Measurements from ENCODE around the gene C1QA.

The C1QA gene

DNA sequence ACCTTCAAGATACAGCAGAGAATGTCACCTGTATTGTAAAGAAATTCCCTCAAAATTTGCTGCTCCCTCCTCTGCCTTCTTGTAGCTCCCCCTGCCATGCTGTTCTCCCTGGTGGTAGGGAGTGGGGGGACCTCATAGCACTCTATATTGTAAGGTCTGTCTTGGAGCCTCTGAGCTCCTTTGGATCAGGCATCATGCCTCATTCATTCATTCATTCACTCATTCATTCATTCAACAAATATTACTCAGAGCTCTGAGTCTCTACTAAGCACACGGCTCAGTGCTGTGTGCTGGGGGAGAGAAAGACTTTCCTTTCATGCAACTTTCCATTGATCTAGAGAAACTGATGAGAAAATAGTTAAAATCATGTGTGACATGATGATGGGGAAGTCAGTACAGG, 47.1 kb downstream of the C1QA start:
- H3K4me3 ChIP-seq (ENCODE audit: insufficient read depth, low read depth, low read length, poor library complexity, severe bottlenecking), result no peak overlapping the region
- H3K4me1 ChIP-seq (ENCODE audit: control insufficient read depth, insufficient read depth, low read length, poor library complexity, severe bottlenecking), result no peaks in the 10 kb centered on the region
- H3K27me3 ChIP-seq (replicated peaks; ENCODE audit: control insufficient read depth, insufficient read depth, low read length, poor library complexity, severe bottlenecking), result peaks cover 3% of the 10 kb centered on the region
- no peak overlapping the region for H3K27ac ChIP-seq (ENCODE audit: insufficient read depth, low read length, poor library complexity, severe bottlenecking)
- no peaks in the 10 kb centered on the region for H3K9me3 ChIP-seq (ENCODE audit: control insufficient read depth, low read length)
- no peak for DNase-seq
- no peaks in the 10 kb centered on the region for H3K36me3 ChIP-seq (ENCODE audit: control insufficient read depth, insufficient read depth, low read length)

DNA sequence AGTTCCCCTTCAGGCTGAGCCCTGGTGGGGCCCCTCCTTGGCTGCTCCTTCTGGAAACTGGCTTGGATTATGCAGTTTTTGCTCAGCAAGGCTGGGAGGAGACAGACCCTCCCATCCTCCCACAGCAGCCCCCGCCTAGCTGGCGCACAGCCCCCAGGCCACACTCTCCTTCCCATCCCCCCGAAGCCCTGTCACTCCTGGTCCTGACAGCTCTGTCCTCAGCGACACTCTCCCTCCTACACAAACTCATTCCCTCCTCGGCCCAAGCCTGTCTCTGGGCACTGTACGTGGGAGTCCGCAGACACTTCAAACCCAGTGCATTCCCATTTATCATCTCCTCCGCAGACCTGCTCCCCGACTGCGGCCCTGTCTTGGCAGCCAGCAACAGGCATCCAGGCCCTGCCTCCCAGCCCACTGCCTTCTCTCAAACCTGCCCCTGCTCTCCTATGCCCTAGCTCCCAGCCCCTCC, 49.2 kb downstream of the C1QA start:
- H3K4me1 ChIP-seq (ENCODE audit: control insufficient read depth, insufficient read depth, low read length, poor library complexity, severe bottlenecking), result no peaks in the 10 kb centered on the region
- no peaks in the 10 kb centered on the region for H3K36me3 ChIP-seq (ENCODE audit: control insufficient read depth, insufficient read depth, low read length)
- H3K4me3 ChIP-seq (ENCODE audit: insufficient read depth, low read depth, low read length, poor library complexity, severe bottlenecking), result no peak overlapping the region
- no peak overlapping the region for H3K27ac ChIP-seq (ENCODE audit: insufficient read depth, low read length, poor library complexity, severe bottlenecking)
- no peak for DNase-seq
- peaks cover 3% of the 10 kb centered on the region for H3K27me3 ChIP-seq (replicated peaks; ENCODE audit: control insufficient read depth, insufficient read depth, low read length, poor library complexity, severe bottlenecking)
- H3K9me3 ChIP-seq (ENCODE audit: control insufficient read depth, low read length), result no peaks in the 10 kb centered on the region

DNA sequence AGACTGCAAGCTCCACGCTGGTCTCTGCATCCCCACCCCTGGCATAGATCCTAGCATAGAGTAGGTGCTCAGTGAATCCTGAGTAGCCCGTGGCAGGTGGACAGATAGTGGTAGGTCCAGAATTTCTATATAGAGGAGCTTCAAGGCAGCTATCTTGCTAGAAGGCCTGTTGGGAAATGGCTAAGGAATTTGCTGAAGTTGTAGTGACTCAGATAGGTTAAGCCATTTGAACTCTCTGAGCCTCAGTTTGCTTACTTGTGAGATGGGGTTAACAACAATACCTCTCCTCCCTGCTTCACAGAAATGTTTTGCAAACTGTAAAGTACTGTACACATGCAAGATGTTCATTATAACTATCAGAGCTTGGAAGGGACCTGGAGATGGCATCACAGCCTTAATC, 50.8 kb downstream of the C1QA start:
- H3K9me3 ChIP-seq (ENCODE audit: control insufficient read depth, low read length), result no peaks in the 10 kb centered on the region
- H3K27ac ChIP-seq (ENCODE audit: insufficient read depth, low read length, poor library complexity, severe bottlenecking), result no peak overlapping the region
- peaks cover 3% of the 10 kb centered on the region for H3K27me3 ChIP-seq (replicated peaks; ENCODE audit: control insufficient read depth, insufficient read depth, low read length, poor library complexity, severe bottlenecking)
- H3K4me3 ChIP-seq (ENCODE audit: insufficient read depth, low read depth, low read length, poor library complexity, severe bottlenecking), result no peak overlapping the region
- no peaks in the 10 kb centered on the region for H3K36me3 ChIP-seq (ENCODE audit: control insufficient read depth, insufficient read depth, low read length)
- H3K4me1 ChIP-seq (ENCODE audit: control insufficient read depth, insufficient read depth, low read length, poor library complexity, severe bottlenecking), result no peaks in the 10 kb centered on the region
- no peak for DNase-seq

- peaks cover 3% of the 10 kb centered on the region for H3K27me3 ChIP-seq (replicated peaks; ENCODE audit: control insufficient read depth, insufficient read depth, low read length, poor library complexity, severe bottlenecking)
- no peaks in the 10 kb centered on the region for H3K36me3 ChIP-seq (ENCODE audit: control insufficient read depth, insufficient read depth, low read length)
- no peaks in the 10 kb centered on the region for H3K9me3 ChIP-seq (ENCODE audit: control insufficient read depth, low read length)
- H3K27ac ChIP-seq (ENCODE audit: insufficient read depth, low read length, poor library complexity, severe bottlenecking), result no peak overlapping the region
- no peak overlapping the region for H3K4me3 ChIP-seq (ENCODE audit: insufficient read depth, low read depth, low read length, poor library complexity, severe bottlenecking)
- DNase-seq, result no peak
- no peaks in the 10 kb centered on the region for H3K4me1 ChIP-seq (ENCODE audit: control insufficient read depth, insufficient read depth, low read length, poor library complexity, severe bottlenecking)
Measured at GRCh38 chr1:22688466-22688865, 52.0 kb downstream of the C1QA start.

Measured in effector memory CD4-positive, alpha-beta T cell (primary cell).